Measurements from ENCODE around the gene DNMT1.

DNMT1 gene

DNA sequence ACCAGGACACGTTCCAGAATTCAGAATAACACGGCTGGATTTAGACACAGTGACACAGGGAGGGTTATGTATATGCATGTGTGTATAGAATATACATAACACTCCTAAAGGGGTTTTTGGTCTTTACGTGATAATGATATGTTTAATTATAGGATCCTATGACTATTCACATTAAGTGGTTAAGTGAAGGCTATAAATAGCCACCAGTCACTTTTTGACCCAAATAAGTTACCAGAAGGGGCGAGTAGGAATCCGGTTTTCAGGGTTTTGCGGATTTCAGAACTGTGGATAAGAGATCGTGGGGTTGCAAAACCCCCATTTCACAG, 99.2 kb downstream of the DNMT1 start:
- peak overlapping the region; percentile 47 for H3K4me3 ChIP-seq (ENCODE audit: low read length)
- TF ChIP-seq, protein P1, sequence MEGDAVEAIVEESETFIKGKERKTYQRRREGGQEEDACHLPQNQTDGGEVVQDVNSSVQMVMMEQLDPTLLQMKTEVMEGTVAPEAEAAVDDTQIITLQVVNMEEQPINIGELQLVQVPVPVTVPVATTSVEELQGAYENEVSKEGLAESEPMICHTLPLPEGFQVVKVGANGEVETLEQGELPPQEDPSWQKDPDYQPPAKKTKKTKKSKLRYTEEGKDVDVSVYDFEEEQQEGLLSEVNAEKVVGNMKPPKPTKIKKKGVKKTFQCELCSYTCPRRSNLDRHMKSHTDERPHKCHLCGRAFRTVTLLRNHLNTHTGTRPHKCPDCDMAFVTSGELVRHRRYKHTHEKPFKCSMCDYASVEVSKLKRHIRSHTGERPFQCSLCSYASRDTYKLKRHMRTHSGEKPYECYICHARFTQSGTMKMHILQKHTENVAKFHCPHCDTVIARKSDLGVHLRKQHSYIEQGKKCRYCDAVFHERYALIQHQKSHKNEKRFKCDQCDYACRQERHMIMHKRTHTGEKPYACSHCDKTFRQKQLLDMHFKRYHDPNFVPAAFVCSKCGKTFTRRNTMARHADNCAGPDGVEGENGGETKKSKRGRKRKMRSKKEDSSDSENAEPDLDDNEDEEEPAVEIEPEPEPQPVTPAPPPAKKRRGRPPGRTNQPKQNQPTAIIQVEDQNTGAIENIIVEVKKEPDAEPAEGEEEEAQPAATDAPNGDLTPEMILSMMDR (conservative IDR thresholded peaks at IDR 0.05; ENCODE audit: low read length) = no peak
- no peak for DNase-seq (ENCODE audit: low read depth)

DNA sequence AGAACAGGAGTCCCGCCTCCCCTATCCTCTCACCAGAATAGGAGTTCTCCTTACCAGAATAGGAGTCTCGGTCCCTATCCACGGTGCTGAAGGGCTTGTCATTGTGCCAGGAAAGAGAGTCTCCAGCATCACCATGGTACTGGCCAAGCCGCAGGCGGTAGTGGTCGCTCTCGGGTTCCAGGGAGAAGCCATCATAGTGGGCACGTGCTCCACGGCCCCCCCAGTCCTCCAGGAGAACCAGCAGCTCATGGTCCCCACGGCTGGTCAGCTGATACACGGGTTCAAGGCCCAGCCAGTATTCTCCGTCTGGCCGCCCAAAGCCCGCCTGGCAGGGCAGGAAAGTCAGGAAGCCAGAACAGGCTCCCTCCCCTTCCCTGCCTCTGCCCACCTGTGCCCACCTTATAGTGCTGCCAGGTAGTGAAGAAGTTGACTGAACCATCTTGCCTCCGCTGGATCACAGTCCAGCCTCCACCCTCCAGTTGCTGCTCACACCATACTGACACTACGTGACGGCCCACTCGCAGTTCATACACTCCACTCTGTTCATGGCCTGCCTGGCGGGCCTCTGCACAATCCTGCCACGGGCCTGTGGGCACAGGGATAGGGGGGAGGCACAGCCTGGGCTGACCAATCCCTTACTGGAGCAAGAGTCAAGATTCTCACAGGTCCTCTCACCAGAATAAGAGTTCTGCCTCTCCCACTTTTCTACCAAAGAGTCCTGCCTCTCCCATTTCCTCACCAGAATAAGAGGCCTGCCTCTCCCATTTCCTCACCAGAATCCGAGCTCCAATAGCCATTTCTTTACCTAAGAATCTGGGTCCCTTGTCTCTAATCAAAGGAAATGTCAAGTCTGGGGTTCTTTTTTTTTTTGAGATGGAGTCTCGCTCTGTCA, 101.2 kb downstream of the DNMT1 start:
- TF ChIP-seq, protein P1 (conservative IDR thresholded peaks at IDR 0.05; ENCODE audit: low read length) = no peak
- no peak for DNase-seq (ENCODE audit: low read depth)
- H3K4me3 ChIP-seq (ENCODE audit: low read length) = no peak overlapping the region

DNA sequence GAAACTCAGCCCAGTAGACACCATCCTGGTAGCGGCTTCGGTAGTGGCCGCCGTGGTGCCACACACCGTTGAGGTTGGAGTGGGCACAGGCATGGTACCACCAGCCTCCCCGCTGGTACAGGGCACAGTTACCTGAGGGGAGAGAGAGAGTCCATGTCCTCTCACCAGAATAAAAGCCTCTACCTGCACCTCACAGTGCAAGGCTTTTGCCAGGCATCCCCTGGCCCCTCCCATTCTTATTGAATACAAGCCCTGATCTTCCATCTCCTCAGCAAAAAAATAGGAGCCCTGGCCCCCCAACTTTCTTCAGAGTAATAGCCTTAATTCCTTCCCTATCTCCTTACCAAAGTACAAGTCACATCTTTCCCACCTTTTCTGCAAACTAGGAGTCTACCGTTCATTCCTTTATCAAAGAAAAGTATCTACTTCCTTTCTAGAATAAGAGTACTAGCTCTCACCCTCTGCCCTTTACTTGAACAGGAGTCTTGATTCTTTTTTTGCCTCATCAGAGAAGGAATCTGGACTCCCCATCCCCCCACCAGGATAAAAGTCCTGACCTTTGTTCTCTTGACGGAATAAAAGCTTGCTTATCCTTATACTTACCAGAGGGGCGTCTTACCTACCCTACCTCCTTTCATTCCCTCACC, 102.0 kb downstream of the DNMT1 start:
- no peak overlapping the region for H3K4me3 ChIP-seq (ENCODE audit: low read length)
- no peak for DNase-seq (ENCODE audit: low read depth)
- TF ChIP-seq, protein P1 (conservative IDR thresholded peaks at IDR 0.05; ENCODE audit: low read length) = no peak

DNA sequence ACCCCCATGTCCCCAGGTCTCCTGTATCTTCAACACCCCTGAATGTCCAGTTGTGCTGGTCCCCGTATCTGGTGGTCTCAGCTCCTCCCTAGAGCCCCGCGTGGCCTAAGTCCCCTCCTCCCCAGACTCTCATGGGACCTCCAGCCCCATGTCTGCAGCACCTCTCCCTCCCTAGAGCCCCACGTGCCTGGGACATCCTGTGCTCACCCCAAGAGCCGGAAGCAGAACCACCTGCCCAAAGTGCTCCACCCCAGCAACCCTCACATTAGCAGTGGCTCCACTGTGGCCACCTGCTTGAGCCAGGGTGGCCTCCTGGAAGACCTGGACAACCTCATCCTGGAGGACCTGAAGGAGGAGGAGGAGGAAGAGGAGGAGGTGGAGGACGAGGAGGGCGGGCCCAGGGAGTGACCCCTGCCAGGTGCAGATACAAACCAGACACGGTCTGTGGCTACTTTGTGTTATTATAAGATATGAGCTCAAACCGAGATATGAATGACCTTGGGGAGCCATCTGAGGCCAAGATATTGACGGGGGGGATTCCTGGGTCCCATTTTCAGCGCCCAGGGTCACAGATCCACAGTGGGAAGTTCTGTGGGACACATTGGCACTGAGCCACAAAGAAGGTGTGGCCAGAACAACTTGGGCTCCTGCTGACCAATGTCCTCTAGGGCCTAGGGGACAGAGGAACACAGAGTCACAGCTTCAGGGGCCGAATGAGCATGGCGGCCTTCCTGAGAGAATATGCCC, 102.7 kb downstream of the DNMT1 start:
- DNase-seq (ENCODE audit: low read depth) = no peak
- no peak overlapping the region for H3K4me3 ChIP-seq (ENCODE audit: low read length)
- TF ChIP-seq, protein P1 (conservative IDR thresholded peaks at IDR 0.05; ENCODE audit: low read length) = no peak

GRCh38 chr19:10091370-10091687, 103.4 kb downstream of the DNMT1 start:
- no peak overlapping the region for H3K4me3 ChIP-seq (ENCODE audit: low read length)
- DNase-seq (ENCODE audit: low read depth) = no peak

DNA sequence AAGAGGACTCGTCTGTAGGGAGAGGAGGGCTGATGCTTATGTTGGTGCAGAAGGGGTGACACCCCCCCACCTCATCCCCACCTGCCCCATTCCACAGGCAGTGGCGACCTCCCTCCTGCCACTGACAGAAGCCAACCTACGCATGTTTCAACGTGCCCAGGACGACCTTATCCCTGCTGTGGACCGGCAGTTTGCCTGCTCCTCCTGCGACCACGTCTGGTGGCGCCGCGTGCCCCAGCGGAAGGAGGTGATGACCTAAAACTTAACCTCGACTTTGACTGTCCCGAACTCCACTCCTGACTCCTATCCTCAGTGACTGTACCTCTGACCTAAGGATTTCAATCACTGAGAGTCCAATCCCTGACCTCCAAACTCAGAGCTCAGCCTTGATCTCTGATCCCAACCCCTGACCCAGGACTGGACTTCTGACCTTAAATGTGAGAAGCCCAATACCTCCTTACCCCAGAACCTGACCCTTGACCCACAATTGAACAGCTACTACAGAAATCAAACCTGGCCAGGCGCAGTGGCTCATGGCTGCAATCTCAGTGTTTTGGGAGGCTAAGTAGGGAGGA, 104.9 kb downstream of the DNMT1 start:
- H3K4me3 ChIP-seq (ENCODE audit: low read length) = no peak overlapping the region
- no peak for DNase-seq (ENCODE audit: low read depth)
- TF ChIP-seq, protein P1 (conservative IDR thresholded peaks at IDR 0.05; ENCODE audit: low read length) = no peak

More at GRCh38 chr19:10091370-10091687, 103.4 kb downstream of the DNMT1 start:
- TF ChIP-seq, protein P1 (conservative IDR thresholded peaks at IDR 0.05; ENCODE audit: low read length) = no peak

All from AG10803 (cell line).